ENCODE data around the gene NEDD4L.

DNA sequence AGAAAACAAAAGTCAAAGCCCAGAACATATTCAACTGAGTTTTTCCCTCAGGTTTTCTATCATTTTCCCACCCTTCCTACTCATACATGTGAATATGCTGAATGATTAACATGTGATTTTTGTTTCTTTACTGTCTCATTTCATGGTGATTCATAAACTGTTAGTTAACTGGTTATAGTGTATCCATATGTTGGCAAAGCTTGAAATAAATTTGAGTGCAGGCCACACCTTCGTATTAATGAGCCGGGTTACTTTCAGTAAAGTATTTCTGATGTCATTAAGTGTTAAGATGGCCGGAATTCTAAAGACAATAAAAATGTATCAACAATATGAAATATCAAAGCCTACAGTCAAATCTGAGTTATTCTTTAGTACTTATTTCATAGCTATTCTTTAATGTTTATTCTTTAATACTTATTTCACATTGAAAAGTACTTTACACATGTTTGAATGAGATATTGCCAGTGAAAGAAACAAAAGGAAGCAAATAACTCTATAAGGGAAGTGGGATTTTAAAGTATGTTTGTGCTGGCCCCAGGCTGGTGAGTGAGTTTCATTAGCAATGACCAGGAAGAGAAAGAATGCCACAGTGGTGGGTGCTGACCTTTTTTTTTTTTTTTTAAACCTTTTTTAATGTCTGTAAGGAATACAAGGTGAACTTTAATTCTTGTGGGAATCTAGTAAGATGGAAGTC is 178.6 kb downstream of the NEDD4L start:
- TF ChIP-seq, protein P1, sequence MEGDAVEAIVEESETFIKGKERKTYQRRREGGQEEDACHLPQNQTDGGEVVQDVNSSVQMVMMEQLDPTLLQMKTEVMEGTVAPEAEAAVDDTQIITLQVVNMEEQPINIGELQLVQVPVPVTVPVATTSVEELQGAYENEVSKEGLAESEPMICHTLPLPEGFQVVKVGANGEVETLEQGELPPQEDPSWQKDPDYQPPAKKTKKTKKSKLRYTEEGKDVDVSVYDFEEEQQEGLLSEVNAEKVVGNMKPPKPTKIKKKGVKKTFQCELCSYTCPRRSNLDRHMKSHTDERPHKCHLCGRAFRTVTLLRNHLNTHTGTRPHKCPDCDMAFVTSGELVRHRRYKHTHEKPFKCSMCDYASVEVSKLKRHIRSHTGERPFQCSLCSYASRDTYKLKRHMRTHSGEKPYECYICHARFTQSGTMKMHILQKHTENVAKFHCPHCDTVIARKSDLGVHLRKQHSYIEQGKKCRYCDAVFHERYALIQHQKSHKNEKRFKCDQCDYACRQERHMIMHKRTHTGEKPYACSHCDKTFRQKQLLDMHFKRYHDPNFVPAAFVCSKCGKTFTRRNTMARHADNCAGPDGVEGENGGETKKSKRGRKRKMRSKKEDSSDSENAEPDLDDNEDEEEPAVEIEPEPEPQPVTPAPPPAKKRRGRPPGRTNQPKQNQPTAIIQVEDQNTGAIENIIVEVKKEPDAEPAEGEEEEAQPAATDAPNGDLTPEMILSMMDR (IDR thresholded peaks at IDR 0.05; ENCODE audit: insufficient read depth, low read depth, low read length): no peak
- TF ChIP-seq EZH2 (IDR thresholded peaks at IDR 0.05; ENCODE audit: insufficient read depth, low read length): no peak
